ENCODE measurements around the gene NR3C2.

The NR3C2 gene

DNA sequence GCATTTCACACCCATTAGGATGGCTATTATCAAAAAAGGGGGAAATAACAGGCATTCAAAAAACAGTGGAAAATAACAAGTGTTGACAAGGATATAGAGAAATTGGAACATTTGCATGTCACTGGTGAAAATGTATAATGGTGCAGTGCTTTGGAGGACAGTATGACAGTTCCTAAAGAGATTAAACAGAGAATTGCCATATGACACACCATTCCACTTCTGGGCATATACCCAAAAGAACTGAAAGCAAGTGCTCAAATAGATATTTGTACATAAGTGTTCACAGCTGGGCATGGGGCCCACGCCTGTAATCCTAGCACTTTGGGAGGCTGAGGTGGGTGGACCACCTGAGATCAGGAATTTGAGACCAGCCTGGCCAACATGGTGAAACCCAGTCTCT lies 348.1 kb downstream of the NR3C2 start:
- DNase-seq: no peak
- Histone ChIP-seq H3K4me2 (ENCODE audit: insufficient read depth, low read length) (no peak overlapping the region), H3K27me3 (ENCODE audit: insufficient read depth, low read length, poor library complexity) (no peaks in the 10 kb centered on the region), H3K79me2 (ENCODE audit: insufficient read depth, low read length) (no peaks in the 10 kb centered on the region), H3K9me3 (ENCODE audit: insufficient read depth, low read length, severe bottlenecking) (no peaks in the 10 kb centered on the region), H3K36me3 (ENCODE audit: insufficient read depth, low read length) (no peaks in the 10 kb centered on the region), H2AFZ (ENCODE audit: low read depth, low read length) (no peak overlapping the region), H3K27ac (ENCODE audit: low read length) (no peak overlapping the region), H4K20me1 (ENCODE audit: insufficient read depth, low read length) (no peaks in the 10 kb centered on the region), H3K4me1 (ENCODE audit: insufficient read depth, low read length) (no peaks in the 10 kb centered on the region), H3K4me3 (ENCODE audit: low read depth in 1 of 2, low read length in 2 of 2) (no peak overlapping the region), H3K9ac (ENCODE audit: low read depth, low read length) (no peak overlapping the region)
- no peak for TF ChIP-seq CTCF (IDR thresholded peaks at IDR 0.05; ENCODE audit: borderline replicate concordance, extremely low read depth, low read length, poor library complexity, severe bottlenecking)
- no peak for TF ChIP-seq EZH2 (IDR thresholded peaks at IDR 0.05; ENCODE audit: borderline replicate concordance, low read depth, low read length, severe bottlenecking)
- no peak for ATAC-seq (ENCODE audit: insufficient read depth, low read depth)

DNA sequence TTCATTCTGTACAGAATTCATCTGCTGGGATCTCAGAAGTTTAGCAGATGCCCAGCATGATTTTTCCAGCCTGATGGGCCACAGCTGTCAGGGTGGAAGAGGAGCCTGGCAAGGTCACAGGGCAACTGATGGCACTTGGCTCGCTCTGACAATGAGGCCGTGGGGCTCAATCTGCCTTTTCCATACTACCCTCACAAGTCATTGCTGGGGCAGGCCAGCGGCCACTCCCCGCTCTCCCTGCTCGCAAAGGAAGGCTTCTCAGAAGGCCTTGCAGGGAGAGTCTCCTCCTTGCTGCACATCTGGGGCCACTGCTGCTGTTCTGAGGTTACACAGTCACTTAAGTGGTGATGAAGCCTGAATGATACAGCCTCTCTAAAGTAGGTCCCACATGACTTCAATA lies 349.1 kb downstream of the NR3C2 start:
- TF ChIP-seq EZH2 (IDR thresholded peaks at IDR 0.05; ENCODE audit: borderline replicate concordance, low read depth, low read length, severe bottlenecking) (no peak), CTCF (IDR thresholded peaks at IDR 0.05; ENCODE audit: borderline replicate concordance, extremely low read depth, low read length, poor library complexity, severe bottlenecking) (no peak)
- ATAC-seq (ENCODE audit: insufficient read depth, low read depth): no peak

DNA sequence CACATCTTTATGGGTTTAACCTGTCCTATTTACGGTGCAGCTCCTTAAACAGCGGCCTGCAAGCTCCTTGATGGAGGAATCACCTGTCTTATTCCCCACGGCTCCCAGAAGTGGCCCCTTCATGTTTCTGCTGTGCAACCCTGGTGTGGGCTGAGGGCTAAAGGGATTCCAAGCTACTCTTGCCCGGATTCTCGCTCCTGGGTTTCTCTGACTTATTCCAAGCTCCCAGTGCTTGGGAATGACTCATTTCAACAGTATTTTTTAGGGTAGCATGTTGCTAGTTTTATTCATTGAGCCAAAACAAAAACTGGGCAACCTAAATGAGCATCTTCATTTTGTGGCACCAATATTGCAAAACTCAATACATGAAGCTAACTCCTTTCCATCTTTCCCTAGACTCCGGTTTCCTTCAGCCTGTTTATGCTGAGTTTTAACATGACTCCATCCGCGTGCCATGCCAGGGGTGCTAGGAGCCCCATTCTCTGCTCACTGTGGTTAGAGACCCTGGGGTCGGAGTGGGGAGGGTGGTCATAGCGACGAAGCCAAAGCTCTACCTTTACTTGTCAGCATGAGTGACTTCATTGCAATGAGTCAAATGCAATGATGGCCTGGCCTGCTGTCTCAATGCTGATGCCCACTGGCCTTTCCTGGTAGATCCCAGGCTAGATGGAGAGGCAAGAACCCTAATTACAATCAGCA lies 349.7 kb downstream of the NR3C2 start:
- no peaks in the 10 kb centered on the region for H3K36me3 ChIP-seq (ENCODE audit: insufficient read depth, low read length)
- no peak overlapping the region for H3K27ac ChIP-seq (ENCODE audit: low read length)
- no peaks in the 10 kb centered on the region for H3K79me2 ChIP-seq (ENCODE audit: insufficient read depth, low read length)
- DNase-seq (no peak), ATAC-seq (ENCODE audit: insufficient read depth, low read depth) (no peak)
- no peaks in the 10 kb centered on the region for H3K27me3 ChIP-seq (ENCODE audit: insufficient read depth, low read length, poor library complexity)
- no peak overlapping the region for H2AFZ ChIP-seq (ENCODE audit: low read depth, low read length)
- H4K20me1 ChIP-seq (ENCODE audit: insufficient read depth, low read length): no peaks in the 10 kb centered on the region
- no peak for TF ChIP-seq CTCF (IDR thresholded peaks at IDR 0.05; ENCODE audit: borderline replicate concordance, extremely low read depth, low read length, poor library complexity, severe bottlenecking)
- no peak for TF ChIP-seq EZH2 (IDR thresholded peaks at IDR 0.05; ENCODE audit: borderline replicate concordance, low read depth, low read length, severe bottlenecking)
- no peak overlapping the region for H3K4me2 ChIP-seq (ENCODE audit: insufficient read depth, low read length)
- H3K4me3 ChIP-seq (ENCODE audit: low read depth in 1 of 2, low read length in 2 of 2): no peak overlapping the region
- H3K9me3 ChIP-seq (ENCODE audit: insufficient read depth, low read length, severe bottlenecking): no peaks in the 10 kb centered on the region
- no peak overlapping the region for H3K9ac ChIP-seq (ENCODE audit: low read depth, low read length)
- no peaks in the 10 kb centered on the region for H3K4me1 ChIP-seq (ENCODE audit: insufficient read depth, low read length)

More for the DNA sequence above, 349.1 kb downstream of the NR3C2 start:
- Histone ChIP-seq H3K9me3 (ENCODE audit: insufficient read depth, low read length, severe bottlenecking) (no peaks in the 10 kb centered on the region), H3K4me3 (ENCODE audit: low read depth in 1 of 2, low read length in 2 of 2) (no peak overlapping the region), H3K4me2 (ENCODE audit: insufficient read depth, low read length) (no peak overlapping the region), H3K4me1 (ENCODE audit: insufficient read depth, low read length) (no peaks in the 10 kb centered on the region), H3K36me3 (ENCODE audit: insufficient read depth, low read length) (no peaks in the 10 kb centered on the region), H3K27ac (ENCODE audit: low read length) (no peak overlapping the region), H3K9ac (ENCODE audit: low read depth, low read length) (no peak overlapping the region), H4K20me1 (ENCODE audit: insufficient read depth, low read length) (no peaks in the 10 kb centered on the region), H2AFZ (ENCODE audit: low read depth, low read length) (no peak overlapping the region), H3K79me2 (ENCODE audit: insufficient read depth, low read length) (no peaks in the 10 kb centered on the region), H3K27me3 (ENCODE audit: insufficient read depth, low read length, poor library complexity) (no peaks in the 10 kb centered on the region)
- no peak for DNase-seq
